Activated CD4-positive, alpha-beta T cell treated with anti-CD3 and anti-CD28 coated beads for 4 hours (primary cell): ENCODE results near the gene WSCD2.

Source experiments
- DNase-seq, 2 donors: peaks; one replicate each; pipeline ENCODE4 v3.0.0-alpha.2; 2020

The WSCD2 gene

GRCh38 chr12:108169708-108170107, 40.6 kb downstream of the WSCD2 start:
- DNase-seq, result no peak

GRCh38 chr12:108170164-108170563, 41.1 kb downstream of the WSCD2 start:
- DNase-seq, result no peak

GRCh38 chr12:108172033-108172432, 42.9 kb downstream of the WSCD2 start:
- no peak for DNase-seq

GRCh38 chr12:108173160-108173559, 44.1 kb downstream of the WSCD2 start:
- no peak for DNase-seq

- no peak for DNase-seq
Measured at GRCh38 chr12:108173892-108174291, 44.8 kb downstream of the WSCD2 start.

- DNase-seq, result no peak
Measured at GRCh38 chr12:108174641-108175040, 45.6 kb downstream of the WSCD2 start.

- no peak for DNase-seq
Measured at GRCh38 chr12:108175310-108175709, 46.2 kb downstream of the WSCD2 start.

- no peak for DNase-seq
Measured at GRCh38 chr12:108176292-108176691, 47.2 kb downstream of the WSCD2 start.

- DNase-seq, result no peak
Measured at GRCh38 chr12:108177131-108177530, 48.0 kb downstream of the WSCD2 start.

GRCh38 chr12:108179305-108179704, 50.2 kb downstream of the WSCD2 start:
- no peak for DNase-seq

- no peak for DNase-seq
Measured at GRCh38 chr12:108180255-108181094, 51.4 kb downstream of the WSCD2 start.

- DNase-seq, result no peak
Measured at GRCh38 chr12:108181095-108181454, 52.0 kb downstream of the WSCD2 start.

- DNase-seq, result no peak
Measured at GRCh38 chr12:108182096-108182495, 53.0 kb downstream of the WSCD2 start.

GRCh38 chr12:108185002-108185401, 55.9 kb downstream of the WSCD2 start:
- DNase-seq, result no peak

GRCh38 chr12:108187831-108188230, 58.7 kb downstream of the WSCD2 start:
- no peak for DNase-seq

GRCh38 chr12:108190529-108190928, 61.4 kb downstream of the WSCD2 start:
- no peak for DNase-seq

- no peak for DNase-seq
Measured at GRCh38 chr12:108191086-108191485, 62.0 kb downstream of the WSCD2 start.

- DNase-seq, result no peak
Measured at GRCh38 chr12:108191938-108192337, 62.9 kb downstream of the WSCD2 start.

- no peak for DNase-seq
Measured at GRCh38 chr12:108193493-108193892, 64.4 kb downstream of the WSCD2 start.

GRCh38 chr12:108193917-108194316, 64.8 kb downstream of the WSCD2 start:
- DNase-seq, result peak; percentile 5

- DNase-seq, result no peak
Measured at GRCh38 chr12:108194585-108194984, 65.5 kb downstream of the WSCD2 start.

GRCh38 chr12:108196319-108196718, 67.2 kb downstream of the WSCD2 start:
- no peak for DNase-seq

GRCh38 chr12:108196921-108197320, 67.8 kb downstream of the WSCD2 start:
- no peak for DNase-seq

- no peak for DNase-seq
Measured at GRCh38 chr12:108198043-108198442, 69.0 kb downstream of the WSCD2 start.

GRCh38 chr12:108199106-108199505, 70.0 kb downstream of the WSCD2 start:
- no peak for DNase-seq
